HG02798 (cell line): Measurements from ENCODE around the gene MFRP.
A peak's percentile ranks its signal among the peaks of the same experiment; 100 is the strongest.

Experiments
- ATAC-seq: cut with Tn5 transposase; IDR thresholded peaks from one replicate; pipeline ENCODE4 v1.9.1; 2021; ENCODE audit warnings: mild to moderate bottlenecking; ENCODE audit not compliant: unreplicated experiment, poor library complexity

The MFRP gene

DNA sequence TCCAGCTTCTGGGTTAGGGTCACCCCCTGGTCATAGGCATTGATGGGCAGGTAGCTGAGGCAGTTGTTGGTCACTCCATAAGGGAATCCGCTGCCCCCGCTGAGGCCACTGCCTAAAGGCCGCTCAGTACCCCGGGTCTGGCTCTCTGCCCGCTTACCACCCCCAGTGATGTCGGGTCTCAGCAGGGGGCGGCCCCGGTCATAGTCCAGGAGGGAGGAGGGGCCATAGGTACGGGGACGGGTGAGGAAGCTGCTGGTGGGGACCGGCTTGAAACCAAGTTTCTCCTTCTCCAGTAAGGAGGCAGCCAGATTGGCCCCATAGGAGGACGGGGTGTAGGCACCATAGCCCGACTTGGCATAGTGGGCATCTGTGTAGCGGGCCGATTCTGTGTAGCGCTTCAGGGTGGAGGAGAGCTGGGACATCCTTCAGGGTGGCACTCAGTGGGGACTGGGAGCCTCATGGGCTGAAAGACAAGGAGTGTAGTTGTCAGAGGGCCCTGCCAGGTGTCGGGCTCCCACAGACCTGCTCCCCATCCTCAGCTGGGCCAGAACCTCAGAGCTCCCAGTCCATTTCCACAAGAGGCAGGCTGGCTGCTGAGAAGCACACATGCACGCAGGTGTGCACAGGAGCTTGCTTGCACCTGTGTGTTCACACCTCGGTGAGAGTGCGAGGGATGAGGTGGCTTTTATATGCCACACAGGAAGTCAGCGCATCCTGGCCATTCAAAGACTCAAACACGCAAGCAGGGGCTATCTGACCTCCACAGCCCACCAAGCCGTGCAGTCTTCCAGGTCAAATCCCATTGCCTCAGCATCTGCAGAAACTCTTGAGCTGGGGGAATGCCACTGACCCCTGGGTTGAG, 26.8 kb upstream of the MFRP start:
- ATAC-seq: no peak

DNA sequence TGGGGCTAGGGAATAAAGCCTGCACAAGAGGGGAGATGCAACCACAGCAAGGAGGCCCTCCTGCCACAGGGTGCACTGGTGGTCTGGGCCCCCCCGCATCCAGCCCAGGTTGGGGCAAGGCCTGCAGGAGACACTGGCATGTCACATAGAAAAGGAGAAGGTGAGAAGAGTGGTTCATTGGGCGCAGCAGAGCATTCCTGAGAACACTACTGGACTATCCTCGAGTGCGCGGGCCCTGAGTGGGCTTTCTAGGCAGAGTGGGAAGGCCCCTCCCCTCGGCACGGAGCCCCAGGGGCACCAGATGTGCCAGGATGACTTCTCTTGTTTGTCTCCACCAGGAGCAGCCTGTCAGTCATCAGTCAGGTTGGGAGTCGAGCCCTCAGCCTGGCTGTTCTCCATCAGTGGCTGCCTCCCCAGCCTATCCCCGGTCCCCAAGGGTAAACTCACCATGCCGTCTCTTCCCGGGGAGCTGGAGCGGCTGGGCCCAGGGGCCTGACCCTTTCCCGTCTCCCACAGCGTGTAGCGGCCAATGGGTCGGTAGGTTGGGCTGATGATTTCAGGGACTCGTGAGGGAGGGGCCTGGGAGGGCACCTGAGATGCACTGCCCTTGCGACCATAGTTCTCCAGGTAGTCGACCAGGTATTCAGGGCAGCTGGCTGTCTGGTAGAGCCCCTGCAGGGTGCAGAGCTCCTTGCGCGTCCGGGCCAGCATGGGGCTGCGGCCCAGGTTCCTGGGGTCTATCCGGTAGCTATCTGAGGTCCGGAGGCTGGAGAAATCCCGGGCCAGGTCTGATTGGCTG, 26.0 kb upstream of the MFRP start:
- no peak for ATAC-seq

DNA sequence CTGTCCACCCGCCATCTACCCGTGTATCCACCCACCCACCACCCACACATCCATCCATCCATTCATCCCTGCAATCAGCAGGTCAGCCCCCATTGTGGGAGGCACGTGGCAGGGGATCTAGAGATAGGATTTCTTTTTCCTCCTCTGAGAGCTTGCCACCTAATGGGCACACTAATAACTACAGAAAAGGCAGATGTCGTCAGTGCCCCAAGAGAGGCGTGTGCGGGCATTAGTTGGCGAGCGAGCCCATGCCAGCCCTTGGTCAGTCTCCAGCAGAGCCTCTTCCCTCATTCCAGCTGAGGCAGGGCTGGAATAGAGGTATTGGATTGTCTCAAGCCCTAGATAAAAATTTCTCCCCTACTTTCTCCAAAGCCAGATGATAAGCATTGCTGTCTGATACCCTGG, 25.3 kb upstream of the MFRP start:
- no peak for ATAC-seq

DNA sequence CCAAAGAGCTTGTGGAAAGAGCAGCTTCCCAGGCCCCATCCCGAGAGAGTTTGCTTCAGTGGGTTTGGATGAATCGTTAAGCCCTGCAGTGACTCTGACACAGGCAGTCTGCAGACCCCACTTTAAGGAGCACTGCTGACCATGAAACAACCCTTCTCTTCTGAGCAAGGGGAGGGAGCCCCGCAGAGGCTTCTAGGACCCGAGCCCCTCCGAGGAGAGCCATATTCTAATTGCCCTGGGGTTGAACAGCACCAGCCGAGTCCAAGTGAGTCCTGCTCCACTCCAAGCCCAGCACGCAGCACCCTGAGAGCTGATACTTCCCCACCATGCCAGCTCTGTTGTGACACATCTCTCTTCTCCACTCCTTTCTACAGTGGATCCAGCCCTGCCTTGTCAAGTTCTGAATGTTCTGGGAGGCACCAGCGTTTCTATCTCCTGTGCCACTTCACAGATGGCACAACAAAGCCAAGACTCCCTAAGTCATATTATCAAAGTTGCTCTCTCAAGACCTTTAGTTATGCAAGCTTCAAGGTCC, 24.6 kb upstream of the MFRP start:
- ATAC-seq: no peak

DNA sequence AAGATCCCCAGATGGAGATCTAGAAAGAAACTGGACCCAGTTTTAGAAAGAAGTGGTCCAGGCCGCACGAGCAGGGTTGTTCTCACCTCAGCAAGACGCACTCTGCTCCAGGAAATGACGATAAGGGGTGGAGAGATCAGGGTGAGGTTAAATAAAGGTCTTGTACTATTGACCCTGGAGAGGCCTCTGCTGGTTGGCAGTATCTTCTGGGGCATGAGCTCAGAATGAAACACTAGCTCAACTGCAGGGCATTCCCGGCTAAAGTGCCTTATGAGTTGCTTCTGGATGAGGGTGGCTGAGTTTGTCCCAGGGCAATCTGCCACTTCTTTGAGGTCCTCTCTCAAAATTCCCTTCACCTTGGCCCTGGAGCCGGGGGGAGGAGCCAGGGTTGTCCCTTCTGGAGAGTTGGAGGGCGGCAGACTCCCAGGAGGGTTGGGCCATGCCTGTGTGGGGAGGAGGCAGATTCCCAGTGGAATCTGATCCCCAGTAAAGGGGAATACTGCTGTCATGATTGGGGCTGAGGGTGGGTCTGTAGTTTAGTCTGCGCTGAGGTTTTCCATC, 24.1 kb upstream of the MFRP start:
- no peak for ATAC-seq

DNA sequence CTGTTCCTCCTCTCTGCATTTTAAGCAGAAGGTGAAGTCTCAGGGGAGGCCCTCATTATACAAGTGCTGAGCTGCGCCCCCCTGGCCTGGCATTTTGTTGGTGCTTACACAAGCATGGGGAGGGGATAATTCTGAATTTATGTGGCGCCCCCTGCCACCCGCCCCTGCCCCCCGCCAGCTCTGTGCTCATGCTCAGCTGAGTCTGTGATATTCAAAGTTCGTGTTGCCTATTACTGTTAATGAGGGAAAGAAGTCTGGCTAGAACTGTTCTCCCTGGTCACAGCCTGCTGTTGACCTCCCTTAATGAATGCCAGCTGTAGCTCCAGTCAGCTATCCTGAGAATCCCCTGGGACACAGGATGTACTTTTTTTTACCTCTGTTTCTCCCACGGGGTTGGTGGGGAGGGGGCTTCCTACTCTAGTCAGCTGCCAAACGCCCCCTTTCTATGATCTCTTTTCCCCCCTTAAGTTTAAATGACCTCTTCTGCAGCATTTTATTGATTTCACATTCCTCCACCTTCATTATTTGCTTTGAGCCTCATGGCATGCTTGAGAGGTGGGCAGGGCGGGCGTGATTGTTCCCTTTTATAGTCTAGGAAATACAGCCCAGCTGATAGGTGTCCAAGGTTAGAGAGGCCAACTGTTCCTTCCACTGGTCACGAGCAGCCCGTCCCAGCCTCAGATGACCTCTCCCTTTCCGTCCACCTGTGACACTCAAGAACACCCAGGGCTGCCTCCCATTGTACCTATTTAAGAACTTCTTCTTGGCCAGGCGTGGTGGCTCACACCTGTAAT, 22.8 kb upstream of the MFRP start:
- no peak for ATAC-seq

DNA sequence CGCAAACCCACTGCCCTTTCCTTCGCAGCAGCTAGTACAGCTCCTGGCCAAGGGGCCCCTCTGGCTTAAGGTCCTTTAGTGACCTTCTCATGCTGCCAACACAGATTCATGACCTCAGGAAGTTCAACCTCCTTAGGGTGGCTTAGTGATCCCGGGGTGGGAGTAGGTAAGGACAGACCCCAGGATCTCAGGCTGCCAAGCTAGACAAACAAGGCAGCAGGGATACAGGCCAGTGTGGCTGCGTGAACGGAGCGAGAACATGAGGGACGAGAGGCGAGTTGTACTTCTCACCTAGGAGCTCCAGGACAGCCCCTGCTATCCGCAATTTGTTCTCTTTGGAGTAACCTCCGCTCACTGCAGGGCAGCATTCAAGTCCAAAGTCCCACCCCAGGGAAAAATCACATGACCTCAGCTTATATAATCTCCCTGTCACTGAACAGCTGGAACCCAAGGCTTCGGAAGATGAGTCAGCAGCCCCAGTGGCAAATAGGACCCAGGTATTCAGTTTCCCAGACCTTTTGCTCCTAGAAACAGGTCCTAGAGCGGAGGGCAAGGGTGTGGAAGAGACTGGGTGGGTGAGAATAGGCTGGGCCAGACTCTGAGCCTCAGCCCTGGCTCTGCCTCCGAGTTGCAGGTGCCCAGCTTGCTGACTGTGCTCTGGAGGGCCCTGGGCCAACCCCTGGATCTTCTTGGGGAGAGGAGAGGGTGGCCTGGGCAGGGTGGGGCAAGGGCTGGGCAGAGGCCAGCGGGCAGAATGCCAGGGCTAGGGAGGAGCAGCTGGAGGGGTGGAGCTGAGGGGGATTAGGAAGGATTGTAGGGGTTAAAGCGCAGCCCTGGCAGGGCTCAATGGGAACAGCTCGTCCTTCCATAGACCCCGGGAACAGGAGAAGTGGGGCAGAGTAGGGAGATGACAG, 21.9 kb upstream of the MFRP start:
- ATAC-seq: no peak

DNA sequence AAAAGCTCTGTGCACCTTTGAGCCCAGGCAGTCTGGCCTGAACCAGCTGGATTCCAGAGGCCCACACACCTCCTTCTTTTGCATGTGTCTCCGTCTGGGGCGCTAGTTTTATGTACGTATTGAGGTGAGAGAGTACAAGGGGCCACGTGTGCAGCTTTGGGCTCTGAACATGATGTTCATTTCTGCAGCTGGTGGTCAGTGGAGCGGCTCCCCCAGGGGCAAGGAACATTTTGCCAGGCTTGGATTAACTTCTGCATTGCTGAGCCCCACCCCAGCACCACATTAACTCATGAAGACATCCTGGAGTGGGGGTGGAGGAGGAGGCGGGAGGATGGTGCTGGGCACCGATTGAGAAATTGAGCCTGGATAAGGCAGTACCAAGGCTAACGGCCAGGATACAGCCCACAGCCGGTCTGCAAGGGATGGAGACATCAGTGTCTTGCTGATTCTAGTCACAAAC, 21.2 kb upstream of the MFRP start:
- ATAC-seq: no peak

DNA sequence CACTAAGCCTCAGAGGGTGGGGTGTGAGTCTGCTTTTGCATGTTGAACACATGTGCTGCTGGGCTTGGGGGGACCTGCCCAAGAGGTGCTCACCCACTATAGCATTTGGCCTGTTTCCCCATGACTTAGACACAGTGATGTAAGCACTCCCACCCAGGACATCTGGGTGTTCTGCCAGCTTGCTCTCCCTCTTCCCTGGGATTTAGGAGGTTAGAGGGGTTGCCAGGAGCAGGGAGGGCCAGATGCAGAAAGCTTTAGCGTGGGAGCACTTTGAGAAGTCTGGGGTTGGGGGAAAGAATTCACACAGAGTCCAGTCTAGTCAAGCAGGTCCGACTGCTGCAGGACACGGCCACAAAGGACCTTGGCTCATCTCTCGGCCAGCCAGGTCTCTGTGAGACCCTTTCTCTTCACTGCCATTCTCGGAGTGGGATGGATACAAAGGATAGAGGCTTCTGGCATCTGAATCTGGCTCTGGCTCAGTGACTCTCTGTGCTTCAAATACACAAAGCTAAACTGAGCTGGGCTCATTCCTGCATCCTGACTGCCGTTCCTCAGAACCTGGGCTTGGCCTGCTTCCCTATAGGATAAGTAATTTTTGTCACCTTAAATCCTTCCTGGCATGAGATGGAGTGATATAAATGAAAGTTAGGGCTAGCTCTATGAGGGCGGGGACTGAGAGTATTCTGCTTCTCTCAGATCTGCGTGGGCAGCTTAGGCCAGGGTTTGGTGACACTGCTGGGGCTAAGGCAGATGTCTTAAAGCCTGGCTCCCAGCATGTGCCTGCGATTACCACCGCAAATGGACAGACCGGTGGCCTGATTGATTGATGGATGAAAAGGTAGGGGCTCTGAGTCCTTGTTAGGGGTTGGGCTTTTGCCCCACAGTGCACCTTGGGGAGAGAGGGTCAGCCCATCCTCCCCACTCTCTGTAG, 20.4 kb upstream of the MFRP start:
- ATAC-seq: no peak

DNA sequence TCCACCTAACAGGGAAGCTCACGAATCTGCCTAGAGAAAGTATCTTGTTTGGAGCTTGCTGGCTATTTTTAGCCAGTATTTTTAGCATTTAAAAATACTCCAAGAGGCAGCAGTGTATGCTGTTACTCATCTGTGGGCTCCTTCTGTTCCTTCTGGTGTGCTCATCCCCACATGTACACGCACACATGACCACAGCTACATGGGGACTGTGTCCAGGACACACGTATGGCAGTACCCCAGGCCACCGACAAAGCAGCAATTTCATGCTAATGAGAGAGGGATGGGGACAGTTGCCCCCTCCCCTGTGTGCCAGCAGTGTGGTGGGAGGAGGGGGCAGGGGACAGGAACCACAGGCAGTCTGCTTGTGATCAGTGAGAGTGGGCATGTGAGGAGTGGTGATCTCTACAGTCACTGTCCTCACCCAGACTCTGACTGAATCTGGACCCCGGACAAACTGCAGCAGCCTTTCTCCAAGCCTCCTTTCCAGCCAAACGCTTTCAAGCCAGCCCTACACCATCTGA, 18.6 kb upstream of the MFRP start:
- no peak for ATAC-seq

DNA sequence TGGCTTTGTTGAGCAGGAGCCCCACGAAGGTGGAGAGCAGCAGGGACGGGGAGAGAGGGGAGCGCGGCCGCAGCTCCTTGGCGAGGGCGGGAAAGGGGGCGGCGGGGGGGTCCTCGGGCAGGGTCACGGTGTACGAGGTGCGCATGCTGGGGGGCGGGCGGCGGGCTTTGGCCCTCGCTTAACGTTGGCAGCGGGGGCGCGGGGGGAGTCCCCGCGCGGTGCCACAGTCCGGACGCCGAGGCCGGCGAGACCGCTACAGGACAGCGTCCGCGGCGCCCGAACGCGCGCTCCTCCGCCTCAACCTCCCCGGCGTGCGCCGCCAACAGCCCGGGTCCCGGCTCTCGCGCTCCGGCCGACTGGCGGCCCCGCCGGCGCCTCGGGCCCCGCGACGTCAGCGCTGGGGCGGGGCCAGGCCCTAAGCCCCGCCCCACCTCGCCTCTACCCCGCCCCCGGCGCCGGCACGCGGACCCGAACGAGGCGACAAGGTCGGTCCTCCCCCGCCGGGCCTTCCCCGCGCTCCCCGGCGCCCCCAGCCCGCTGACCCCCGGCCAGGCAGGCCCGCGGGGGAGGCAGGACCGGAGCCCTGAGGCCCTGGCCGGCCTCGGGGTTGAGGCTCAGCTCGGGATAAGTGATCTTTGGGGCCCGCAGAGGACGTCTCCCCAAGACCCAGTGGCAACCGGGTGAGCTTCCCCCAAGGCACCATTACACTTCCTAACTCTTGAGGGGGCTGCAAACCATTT, 17.5 kb upstream of the MFRP start:
- ATAC-seq: peak; percentile 52

DNA sequence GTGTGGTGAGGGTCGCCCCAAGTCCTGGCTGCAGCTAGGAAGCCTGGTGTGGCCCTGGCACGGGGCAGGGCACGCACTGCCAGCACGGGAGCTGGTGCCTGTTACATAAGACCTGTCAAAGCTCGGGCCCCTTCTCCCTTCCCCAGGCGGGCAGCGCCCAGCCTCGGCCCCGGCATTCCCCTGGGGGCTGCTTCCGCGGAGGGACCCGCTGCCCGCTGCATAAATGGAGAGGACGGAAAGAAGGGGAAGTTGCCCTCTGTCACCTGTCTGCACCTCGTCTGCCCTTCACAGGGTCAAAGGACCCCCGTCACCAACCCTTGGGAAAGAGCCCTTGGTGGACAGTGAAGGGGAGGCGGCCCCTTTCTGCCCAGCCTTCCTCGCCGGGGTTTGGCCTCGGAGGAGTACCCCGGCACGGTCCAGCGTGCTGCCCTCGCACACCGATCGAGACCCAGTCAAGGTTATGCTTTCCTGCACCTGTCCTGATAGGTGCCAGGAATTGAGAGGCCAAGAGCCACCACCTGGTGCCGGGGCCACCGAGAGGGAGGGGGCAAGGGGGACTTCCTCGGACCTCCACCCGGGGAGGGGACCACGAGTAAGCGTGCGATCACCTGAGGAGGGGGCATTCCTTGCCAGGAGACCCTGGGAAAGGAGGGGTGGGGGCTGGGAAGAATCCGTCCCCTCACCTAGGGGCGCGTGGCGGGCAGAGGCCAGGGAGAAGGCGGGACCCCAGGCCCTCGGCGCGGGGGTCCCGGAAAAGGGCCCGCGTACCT, 16.8 kb upstream of the MFRP start:
- no peak for ATAC-seq

DNA sequence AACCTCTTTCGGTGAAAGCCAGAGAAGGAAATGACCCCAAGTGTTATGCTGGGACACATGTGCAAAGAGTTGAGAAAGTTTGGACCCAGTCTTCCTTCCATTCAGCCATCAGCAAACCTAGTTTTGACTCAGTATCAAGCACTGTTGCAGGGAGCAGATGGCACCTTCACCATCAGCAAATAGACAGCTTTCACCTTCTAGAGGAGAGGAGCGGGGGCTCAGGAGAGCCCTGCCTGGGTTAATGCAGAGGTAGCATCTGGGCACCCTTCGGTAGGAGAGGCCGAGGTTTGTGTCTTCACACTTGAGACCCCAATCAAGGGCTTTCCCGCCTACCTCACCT, 16.2 kb upstream of the MFRP start:
- no peak for ATAC-seq

DNA sequence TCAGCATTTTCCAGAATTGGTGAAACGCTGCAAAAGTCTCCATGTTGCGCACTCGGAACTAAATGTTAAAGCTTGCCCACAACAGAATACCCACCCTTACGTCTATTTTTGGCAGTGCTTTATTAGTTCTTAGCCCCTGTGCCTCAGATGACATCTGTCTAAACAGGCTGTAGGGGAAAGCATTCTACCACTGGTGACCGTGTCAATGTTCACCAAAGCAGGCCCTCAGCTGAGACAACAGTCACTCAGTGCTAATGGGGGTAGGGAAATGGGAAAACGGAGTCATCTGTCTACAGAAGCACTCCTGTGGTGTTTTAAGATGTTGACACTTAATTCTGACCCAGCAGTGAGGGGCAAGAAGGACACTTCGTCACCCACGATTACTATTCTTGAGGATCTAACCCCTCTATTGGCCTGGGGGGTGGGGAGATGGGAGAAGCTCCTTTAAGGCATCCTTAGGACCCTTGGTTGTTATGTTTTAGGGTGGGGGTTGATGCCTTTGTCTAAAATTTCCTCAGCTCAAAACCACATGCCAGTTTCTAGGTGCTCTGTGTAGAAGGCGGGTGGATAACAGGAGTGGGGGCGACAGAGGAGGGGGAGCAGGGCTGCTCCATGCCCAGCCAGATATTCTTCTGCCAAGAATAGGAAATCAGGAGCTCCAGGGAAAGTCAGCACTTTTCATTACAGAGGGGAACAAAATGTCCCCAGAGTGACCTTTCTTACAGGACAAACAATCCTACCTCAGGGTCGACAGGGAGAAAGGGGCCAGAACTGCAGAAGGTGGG, 15.6 kb upstream of the MFRP start:
- ATAC-seq: no peak

DNA sequence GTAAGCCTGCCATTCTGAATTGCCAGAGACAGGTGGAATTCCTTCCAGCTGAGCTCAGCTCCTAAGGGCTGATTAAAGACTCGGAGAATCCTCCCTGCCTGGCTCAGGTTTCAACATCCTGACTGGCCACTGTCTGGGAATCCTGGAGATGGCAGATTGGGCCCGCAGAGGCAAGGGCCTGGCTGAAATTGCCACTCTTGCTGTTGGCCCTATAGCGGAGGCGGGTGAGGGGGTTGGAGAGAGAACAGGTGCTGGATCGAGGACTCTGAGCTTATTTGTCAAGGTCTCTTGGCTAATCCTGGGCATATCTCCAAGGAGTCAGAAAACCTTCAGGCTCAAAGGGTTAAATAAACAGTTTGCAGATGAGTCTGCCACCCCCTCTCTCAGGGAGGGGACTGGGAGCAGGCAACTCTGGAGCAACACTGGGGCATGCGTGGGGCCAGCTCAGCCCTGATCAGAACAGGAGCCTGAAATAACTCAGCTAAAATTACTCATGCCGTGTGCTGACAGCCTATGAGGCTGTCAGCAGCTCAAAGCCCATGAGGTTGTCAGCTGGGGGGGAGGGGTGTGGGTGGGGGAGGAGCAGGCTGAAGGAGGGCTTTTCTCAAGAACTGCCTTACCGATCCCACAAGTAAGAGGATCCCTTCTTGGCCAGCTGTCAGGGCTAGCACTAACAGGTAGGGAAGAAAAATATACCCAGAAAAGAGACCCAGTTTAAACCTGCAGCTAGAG, 14.7 kb upstream of the MFRP start:
- ATAC-seq: no peak
